CD4-positive, alpha-beta T cell treated with Interferon alpha-2 for 1 hour (primary cell): ENCODE data around the gene CBFB.
"Not testable (repeated sequence)": the region's sequence is repeated elsewhere in the genome, so short reads cannot be mapped to it uniquely, and the experiment has no call there.

Source experiments
- DNase-seq, 2 donors: peaks; one replicate each; pipeline ENCODE4 v3.0.0-alpha.2; 2020 to 2022

CBFB gene

DNA sequence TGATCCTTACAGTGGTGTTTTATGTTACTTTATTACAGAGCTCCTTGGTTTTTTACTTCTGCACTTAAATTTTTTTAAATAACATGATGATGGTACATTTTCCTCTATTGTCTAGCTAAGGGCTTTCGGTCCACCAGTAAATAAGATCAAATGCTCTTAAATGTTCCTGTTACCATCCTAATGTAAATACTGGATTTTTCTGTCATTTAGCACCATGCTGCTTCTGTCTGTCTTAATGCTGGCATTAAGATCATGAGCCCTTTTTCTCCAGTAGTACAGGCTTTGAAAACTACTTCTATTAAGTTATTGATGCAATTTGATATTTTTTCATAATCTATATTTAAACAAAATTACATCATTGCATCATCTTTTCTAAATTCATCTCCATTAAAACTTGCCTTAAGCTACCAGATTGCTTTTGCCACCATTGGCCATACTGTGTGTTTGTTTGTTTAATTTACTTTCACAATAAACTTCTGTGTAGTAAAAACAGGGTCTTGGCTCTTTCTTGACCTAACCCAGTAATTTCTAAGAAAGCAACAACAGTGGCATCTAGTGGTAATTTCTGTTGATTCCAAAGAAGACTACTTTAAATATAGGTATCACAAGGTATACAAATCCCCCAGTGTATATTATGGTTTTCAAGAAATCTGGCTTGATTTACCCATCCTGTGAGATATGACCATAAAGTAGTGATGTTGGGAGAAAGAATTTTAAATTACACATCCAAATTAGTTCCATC, 71.8 kb downstream of the CBFB start:
- peak in 1 of 2 donors; percentile 55 for DNase-seq

DNA sequence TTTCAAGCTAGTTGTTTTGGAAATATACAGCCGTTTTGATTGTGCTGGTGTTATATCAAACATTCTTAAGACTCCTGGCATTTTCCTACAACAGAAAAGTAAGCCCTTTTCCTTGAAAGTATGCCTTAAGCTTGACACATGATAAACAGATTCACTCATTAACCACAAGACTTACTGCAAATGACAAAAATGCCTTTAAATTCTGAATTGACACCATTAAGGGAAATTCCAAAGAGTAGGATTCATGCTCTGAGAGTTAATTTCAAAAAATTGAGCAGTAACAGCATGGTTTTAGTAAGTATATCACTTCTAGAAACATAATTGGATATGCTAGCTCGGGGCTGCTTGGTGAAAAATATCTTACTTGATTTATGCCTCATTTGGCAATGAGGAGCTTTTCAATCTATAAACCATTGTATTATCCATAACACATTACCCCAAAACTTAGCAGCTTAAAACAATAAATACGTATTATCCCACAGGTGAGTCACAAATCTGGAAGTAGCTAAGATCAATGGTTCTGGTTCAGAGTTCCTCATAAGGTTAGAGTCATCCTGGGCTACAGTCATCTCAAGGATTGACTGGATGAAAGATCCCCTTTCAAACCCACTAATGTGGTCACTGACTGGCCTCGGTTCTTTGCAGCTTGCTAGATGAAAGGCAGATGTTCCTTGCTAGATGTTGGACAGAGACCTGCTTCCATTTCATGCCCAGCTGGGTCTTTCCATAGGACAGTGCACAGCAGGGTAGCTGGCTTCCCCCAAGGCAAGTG, 72.5 kb downstream of the CBFB start:
- no peak for DNase-seq

- DNase-seq = peak in 1 of 2 donors; percentile 14
Measured at GRCh38 chr16:67104061-67104460, 75.1 kb downstream of the CBFB start.

GRCh38 chr16:67104845-67105244, 75.9 kb downstream of the CBFB start:
- no peak for DNase-seq

- no peak for DNase-seq
Measured at GRCh38 chr16:67105246-67105645, 76.3 kb downstream of the CBFB start.

DNA sequence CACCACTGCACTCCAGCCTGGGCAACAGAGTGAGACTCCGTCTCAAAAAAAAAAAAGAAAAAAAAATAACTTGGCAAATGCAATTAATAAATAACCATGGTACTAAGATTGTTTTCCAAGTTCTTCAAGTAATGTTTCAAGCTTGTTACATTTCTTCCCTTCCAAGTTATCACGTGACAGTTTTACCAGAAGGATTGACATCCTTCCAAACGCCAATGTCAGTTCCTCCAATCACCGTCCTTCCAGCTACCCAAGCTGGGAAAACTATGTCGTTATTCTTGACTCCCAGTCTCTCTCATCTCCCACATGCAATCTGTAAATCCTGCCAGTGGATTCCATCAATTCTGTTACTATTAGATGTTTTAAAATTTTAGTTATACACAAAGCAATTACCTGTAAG, 76.9 kb downstream of the CBFB start:
- no peak for DNase-seq

- no peak for DNase-seq
Measured at GRCh38 chr16:67108489-67108888, 79.5 kb downstream of the CBFB start.

GRCh38 chr16:67108931-67109406, 80.0 kb downstream of the CBFB start:
- DNase-seq = no peak

DNA sequence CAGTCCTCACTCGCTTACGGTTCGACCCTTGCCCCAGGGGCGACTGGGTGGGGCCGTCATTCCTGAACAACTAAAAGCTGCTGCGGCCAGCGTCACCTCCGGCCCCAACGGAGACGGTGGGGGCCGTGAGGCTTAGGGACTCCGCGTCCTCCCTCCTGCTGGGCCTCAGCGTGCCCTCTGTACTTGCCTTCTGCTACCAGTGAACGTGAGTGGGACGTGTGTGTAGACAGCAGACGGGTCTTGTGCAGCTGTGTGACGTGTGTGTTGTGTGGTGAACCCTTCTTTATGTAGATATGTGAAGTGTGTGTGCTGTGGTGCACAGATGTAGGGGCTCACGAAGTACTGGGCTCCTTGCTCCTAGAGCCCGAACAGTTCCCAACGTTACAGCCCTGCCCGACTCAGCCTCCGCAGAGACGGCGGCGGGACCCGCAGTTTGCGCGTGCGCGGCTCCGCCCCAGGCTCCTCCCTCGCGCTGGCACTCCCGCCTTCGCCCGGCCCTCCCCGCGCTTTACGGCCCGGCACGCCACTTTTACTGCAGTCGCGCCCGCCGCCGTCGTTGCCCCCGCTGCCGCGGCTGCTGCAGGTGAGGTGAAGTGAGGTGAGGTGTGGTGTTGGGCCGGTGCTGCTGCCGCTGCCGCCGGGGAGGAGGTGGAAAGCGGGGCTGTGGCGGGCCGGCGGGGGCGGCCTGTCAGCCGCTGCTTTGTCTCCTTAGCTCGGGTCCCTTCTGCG, 80.6 kb downstream of the CBFB start, which contains the start of gene PHAF1:
TSS of gene PHAF1 (plus strand) at position 535 of the 729 bp plus-strand sequence. CDS start 235 bp downstream, outside the sequence.
- DNase-seq = peak; percentile 91 to 96

DNA sequence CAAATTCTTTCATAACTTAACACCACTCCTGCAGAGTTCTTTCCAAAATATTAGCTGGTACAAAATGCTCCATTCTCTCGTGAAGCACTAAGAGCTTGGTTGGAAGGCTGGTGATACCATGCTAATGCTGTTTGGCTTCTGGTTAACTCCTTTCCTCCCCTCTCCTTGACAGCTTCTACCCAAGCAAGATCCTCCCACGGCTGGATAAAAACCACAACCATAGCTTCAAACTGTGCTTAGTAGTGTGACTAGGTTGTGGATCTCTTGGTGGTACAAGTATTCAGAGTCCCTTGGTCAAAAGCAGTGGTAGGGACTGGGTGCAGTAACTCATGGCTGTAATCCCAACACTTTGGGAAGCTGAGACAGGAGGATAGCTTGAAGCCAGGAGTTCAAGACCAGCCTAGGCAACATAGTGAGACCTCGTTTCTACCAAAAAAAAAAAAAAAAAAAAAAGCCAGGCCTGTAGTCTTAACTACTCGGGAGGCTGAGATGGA, 83.0 kb downstream of the CBFB start:
- DNase-seq = no peak

- no peak for DNase-seq
Measured at GRCh38 chr16:67112591-67113399, 83.8 kb downstream of the CBFB start.

DNA sequence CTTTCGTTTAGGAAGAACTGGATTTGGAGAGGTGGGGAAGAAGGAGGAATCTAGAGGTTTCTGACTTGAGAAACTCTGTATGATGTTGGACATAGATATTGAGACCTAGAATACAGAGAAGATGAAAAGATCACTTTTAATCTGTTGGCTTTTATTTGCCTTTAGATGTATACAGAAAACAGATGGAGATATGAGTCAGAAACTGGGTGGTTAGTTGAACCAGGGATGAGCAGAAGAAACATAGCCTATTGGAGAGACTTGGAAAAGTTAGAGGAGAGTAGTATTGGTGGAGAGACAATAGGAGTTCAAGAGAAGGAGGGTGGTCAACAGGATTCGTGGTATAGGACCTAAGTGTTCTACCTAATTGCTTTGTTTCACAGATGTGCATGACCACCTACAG, 85.8 kb downstream of the CBFB start:
- no peak for DNase-seq

DNA sequence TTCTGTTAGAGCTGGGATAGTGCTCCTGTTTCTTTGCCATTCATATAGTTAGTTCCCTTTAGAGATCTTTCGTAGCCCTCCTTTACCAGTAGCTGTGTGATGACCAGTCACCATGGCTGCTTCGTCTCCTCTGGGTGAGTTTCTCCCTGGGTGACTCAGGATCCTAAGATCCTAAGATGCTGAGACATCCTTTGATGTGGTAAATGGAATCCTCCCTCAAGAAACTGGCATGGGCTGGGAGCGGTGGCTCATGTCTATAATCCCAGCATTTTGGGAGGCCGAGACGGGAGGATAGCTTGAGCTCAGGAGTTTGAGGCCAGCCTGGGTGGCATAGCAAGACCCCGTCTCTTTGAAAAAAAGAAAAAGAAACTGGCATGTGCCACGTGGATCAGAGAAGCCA, 86.7 kb downstream of the CBFB start:
- DNase-seq = no peak

DNA sequence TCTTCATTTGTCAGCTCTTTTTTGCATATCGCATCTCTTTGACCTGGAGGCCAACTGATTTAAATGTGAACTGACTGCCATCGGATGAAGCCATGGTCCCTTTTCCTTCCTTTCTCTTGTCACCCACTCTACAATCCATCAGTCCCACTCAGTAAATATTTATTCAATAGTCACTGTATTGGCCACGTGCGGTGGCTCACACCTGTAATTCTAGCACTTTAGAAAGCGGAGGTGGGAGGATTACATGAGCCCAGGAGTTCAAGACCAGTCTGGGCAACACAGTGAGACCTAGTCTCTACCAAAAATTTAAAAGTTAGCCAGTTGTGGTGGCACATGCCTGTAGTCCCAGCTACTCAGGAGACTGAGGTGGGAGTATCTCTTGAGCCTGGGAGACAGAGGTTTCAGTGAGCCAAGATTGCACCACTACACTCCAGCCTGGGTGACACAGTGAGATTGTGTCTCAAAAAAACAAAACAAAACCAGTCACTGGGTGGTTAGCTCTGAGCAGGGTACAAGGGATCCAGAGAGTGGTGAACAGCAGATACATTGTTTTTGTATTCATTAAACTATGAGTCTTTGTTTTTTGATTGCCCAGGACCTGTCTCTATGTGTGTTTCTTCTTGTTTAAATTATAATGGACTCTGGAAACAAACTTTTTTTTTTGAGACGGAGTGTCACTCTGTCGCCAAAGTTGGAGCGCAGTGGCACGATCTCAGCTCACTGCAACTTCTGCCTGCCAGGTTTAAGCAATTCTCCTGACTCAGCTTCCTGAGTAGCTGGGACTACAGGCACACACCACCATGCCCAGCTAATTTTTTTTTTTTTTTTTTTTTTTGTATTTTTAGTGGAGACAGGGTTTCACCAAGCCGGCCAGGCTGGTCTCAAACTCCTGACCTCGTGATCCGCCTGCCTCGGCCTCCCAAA, 87.7 kb downstream of the CBFB start:
- DNase-seq = peak in 1 of 2 donors; percentile 5

DNA sequence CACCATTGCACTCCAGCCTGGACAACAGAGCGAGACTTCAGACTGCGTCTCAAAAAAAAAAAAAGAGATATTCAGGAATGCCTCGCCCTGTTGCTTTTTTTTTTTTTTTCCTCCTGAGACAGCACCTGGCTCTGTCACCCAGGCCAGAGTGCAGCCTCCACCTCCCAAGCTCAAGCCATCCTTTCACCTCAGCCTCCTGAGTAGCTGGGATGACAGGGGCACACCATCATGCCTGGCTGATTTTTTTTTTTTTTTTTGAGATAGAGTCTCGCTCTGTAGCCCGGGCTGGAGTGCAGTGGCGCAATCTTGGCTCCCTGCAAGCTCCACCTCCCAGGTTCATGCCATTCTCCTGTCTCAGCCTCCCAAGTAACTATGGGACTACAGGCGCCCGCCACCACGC, 88.8 kb downstream of the CBFB start:
- no peak for DNase-seq

GRCh38 chr16:67120025-67120424, 91.1 kb downstream of the CBFB start:
- DNase-seq = no peak

DNA sequence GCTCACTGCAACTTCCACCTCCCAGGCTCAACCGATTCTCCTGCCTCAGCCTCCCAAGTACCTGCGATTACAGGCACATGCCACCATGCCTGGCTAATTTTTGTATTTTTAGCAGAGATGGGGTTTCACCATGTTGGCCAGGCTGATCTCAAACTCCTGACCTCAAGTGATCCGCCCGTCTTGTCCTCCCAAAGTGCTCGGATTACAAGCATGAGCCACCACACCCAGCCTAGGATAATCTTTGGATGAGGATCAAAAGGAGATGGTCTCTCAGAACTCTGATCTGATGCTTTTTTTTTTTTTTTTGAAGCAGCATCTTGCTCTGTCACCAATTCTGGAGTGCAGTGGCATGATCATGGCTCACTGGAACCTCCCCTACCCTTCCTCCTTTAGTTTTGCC, 93.8 kb downstream of the CBFB start:
- not testable (repeated sequence) for DNase-seq

DNA sequence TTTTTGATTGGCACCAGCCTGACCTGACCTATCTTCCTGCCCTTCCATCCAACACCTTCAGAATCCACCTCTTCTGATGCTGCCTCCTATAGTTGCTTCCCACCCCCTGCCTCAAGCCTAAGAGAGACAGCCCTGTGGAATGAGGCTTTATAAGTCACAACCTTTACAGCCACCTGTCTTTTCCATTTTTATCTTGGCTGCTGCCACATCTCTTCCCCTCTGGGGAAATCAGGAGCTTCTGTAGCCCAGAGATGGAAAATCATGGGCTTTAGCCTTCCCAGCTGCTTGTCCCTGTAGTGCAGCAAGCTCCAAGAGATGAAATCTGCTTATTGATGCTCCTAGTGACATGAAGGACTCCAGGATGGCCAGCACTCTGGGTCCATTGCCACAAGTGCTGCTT, 99.5 kb downstream of the CBFB start:
- no peak for DNase-seq

GRCh38 chr16:67128887-67129286, 99.9 kb downstream of the CBFB start:
- no peak for DNase-seq

GRCh38 chr16:67129422-67129821, 100.5 kb downstream of the CBFB start:
- no peak for DNase-seq

DNA sequence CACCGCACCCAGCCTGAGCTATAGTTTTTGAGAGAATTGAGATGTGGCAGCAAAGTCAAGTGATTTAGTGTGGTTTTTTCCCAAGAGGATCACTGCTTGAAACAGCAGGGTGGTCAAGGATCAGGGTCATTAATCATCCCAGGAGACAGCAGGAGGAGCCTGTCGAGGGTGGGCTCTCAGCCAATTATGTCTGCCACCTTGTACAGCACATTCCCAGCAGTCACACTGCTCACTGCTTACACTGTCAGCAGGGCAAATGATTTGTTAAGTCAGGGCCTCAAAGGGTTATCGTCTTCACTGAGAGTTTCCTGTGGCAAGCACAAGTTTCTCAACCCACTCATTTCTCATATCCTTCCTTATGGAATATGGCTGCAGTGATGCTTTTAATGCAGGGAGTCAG, 108.7 kb downstream of the CBFB start:
- no peak for DNase-seq
